GM19099 (cell line): ENCODE data around the gene TLCD4.

ENCODE experiments used
- POLR2A ChIP-seq: IDR thresholded peaks from 3 replicates; pipeline ENCODE4 v1.6.1; 2011; ENCODE audit warnings: low read depth; ENCODE audit not compliant: insufficient read length; ENCODE audit errors: extremely low read depth

The TLCD4 gene

DNA sequence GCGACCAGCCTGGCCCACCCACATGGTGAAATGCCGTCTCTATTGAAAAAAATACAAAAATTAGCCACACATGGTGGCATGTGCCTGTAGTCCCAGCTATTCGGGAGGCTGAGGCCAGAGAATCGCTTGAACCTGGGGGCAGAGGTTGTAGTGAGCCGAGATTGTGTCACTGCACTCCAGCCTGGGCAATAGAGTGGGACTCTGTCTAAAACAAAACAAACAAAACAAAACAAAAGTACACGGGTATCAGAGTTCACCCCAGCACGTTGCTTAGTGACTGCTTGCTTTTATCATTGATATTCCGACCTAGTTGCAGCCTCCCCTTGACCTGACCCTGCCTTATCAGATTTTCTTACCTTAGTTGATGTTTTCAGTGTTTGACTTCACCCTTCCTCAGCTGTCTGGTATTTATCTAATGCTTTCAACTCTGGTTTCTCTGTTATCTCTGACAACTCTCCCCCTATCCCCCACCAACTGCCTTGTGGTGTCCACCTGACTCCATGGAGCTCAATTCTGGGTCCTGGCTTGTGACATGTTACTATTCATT lies 5.1 kb downstream of the TLCD4 start:
- TF ChIP-seq POLR2A: no peak

DNA sequence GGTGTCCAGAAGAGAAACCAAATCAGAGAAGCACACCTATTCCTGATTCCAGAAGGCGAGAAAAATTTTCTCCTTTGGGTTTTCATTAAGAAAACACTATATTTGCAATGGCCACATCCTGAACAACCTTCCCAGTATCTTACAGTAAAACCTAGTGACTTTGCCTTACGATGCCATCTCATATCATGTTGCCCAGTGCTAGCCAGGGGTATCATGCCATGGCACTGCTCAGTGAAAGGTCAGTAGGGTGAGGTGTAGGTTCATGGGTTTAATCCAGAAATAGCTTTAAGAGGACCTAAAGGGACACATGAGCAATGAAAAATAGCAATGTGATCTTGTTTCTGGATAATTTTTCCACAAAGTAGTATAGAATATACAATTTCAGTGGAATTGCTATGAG lies 7.2 kb downstream of the TLCD4 start:
- no peak for TF ChIP-seq POLR2A

DNA sequence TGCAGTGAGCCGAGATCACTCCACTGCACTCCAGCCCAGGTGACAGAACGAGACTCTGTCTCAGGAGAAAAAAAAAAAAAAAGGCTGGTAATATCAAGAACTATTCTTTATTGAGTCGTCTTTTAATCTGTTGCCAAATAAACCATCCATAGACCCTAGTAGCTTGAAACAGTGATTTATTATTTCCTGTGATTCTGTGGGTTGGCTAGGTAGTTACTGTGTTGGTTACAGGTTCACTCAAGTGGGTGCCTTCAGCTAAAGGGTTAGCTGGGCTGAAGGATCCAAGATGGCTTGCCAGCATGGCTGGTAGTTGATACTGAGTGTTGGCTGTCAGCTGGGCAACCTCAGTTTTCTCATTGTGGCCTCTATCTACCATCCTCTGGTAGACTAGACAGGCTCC lies 9.2 kb downstream of the TLCD4 start:
- no peak for TF ChIP-seq POLR2A

DNA sequence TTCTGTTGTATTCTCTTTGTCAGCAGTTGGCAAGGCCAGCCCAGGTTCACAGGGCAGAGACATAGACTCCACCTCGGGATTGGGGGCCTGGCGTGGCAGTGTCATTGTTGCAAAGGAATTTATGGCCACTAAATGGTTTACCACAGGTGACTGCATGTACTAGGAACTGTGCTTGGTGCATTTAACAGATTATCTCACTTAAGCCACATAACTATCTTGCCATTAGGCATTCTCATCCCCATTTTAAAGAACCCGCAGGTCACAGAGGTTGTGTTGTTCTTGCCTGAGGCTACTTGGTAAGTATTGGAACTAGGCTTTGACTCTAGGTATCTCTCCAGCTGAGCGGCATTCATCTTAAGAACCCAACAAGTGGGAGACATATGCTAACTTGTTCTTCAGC lies 9.7 kb downstream of the TLCD4 start:
- no peak for TF ChIP-seq POLR2A

GRCh38 chr1:95127380-95127779 lies 10.2 kb downstream of the TLCD4 start:
- no peak for TF ChIP-seq POLR2A

DNA sequence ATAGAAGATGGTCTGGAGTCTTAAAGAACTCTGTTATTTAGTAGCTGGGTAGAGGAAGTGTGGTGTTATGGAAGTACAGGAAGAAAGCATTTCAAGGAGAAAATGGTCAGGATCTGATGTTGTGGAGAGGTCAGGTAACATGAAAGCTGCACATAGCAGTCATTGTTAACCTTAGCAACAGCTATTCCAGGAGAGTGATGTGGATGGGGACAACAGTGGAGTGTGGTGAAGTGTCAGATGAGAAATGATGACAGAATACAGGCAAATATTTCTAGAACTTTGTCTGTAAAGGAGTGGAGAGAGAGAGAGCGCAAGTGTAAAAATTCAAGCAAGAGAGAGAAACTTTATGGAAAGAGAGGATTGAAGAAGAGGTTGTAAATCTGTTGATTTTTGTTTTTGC lies 15.6 kb downstream of the TLCD4 start:
- no peak for TF ChIP-seq POLR2A

DNA sequence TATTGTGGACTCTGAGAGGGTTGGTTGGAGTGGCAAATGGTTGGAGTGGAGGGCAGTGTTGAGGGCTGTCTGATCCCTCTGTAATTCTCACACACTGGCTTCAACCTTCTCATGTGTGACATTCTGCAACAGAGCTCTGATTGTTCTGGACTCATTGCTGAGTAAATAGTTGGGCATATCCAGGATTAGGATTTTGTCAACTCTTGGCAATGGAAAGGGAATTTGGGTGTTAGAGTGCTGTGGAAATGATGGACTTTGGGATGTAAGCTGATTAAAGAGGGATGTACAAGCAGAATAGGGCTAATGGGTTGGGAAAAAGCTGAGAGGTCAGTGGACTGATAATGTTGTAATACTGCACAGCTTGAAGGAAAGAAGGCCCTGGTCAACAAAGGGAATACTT lies 16.5 kb downstream of the TLCD4 start:
- TF ChIP-seq POLR2A: no peak

DNA sequence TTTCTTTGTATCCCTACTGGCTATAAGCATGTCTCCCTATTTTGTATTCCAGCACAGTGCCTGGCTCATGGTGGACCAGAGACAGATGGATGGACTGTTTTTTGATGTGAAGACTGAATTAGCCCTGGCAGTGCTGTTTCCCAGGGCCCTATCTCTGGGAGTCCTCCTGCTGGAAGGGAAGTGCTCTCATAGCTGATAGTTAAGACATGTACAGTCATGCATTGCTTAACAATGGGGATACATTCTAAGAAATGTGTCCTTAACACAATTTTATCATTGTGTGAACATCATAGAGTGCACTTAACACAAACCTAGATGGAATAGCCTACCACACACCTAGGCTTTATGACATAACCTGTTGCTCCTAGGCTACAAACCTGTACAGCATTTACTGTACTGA lies 21.1 kb downstream of the TLCD4 start:
- no peak for TF ChIP-seq POLR2A

- TF ChIP-seq POLR2A: no peak
These were observed 21.9 kb downstream of the TLCD4 start for GRCh38 chr1:95139039-95139438.

DNA sequence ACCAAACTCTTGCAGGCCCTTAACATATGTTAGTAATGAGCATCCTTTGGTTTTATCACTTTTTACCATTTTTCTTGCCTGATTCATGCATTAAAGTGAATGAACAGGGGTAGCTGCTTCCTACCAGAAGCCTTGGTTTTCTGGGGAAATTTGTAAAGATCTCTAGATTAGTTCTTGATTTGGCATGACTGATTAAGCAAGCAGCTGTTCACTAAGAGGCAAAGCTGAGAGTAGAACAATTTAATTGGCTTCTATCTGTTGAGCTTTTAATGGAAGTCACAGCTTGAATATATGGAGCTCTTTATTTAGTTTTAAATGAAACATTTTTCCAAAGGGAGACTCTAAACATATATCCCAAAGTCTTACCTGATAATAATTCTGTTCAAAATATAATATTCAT lies 23.6 kb downstream of the TLCD4 start:
- no peak for TF ChIP-seq POLR2A

DNA sequence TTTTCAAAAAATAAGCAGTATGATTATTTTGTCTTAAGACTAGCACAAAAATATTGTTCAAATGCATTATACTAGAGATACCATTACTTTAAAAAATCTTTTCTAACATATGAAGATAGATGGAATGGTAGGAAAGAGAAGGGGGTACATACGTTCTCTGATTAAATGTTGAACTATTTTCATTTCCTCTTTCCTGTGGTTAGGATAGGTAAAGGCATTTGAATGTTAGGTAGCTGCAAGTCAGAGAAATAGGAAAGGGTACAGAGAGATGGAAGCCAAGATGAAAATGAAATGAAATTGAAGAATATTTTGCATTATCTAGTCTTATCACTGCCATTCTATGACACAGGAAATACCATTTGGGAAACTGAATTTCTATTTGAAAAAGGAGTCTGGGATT lies 28.3 kb downstream of the TLCD4 start:
- no peak for TF ChIP-seq POLR2A

DNA sequence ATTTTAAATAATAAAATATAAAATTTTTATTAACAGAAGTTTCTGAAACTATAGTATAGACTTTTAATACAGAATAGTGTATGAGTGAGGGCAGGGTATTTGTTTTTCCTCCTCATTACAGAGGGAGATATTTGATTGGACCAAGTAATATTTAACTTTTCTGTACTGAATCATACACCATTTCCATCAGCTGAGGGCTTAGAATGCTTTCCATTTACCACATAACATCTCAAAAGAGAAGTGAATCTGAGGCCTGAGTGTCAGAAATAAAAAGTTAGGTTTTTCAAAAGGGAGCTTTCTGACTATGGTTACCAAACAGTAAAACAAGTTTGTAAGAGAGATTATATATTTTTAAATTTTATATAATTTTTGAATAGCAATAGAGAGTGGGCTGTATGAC lies 29.5 kb downstream of the TLCD4 start:
- TF ChIP-seq POLR2A: no peak

DNA sequence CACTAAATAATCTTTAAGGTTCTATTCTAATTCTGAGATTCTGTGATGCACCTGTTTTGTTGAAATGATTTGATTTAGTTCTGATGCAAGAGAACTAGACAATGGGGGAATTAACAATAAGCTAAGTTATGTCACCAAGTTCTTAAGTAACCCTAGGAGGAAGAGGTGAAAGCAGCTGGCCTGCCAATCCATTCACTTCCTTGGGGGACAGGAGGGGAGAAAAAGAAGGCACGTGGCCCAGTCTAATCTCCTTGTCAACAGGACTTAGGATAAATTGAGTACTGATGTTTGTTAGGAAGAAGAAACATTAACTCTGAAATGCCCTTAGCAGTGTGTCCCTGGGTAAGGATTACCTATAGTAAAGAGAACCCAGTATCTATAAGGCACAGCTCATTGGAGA lies 36.9 kb downstream of the TLCD4 start:
- TF ChIP-seq POLR2A: no peak
